Neural crest cell (in vitro differentiated cells): ENCODE measurements around the gene GBA3. TPM values are rescaled to one million over a fixed set of nuclear protein-coding genes. Genes with fewer than 3 reads are reported as not detected.

ENCODE experiments used
- DNase-seq: peaks from one replicate; pipeline ENCODE4 v3.0.0; 2021; ENCODE audit warnings: low read depth, mixed read lengths, low spot score
- H3K27ac Mint-ChIP-seq: one replicate; pipeline ENCODE4 v1.8.0; 2021; ENCODE audit warnings: mild to moderate bottlenecking, mixed read lengths; ENCODE audit not compliant: unreplicated experiment
- H3K27me3 Mint-ChIP-seq: 2 replicates; pipeline ENCODE4 v1.8.0; 2021; ENCODE audit warnings: low read depth, mild to moderate bottlenecking, mixed read lengths
- H3K36me3 Mint-ChIP-seq: 2 replicates; pipeline ENCODE4 v1.8.0; 2021; ENCODE audit warnings: low read depth, mild to moderate bottlenecking, mixed read lengths
- H3K4me1 Mint-ChIP-seq: 2 replicates; pipeline ENCODE4 v1.8.0; 2021; ENCODE audit warnings: mixed read lengths
- H3K4me3 Mint-ChIP-seq: one replicate; pipeline ENCODE4 v1.8.0; 2021; ENCODE audit warnings: mild to moderate bottlenecking, mixed read lengths
- H3K9me3 Mint-ChIP-seq: 2 replicates; pipeline ENCODE4 v1.8.0; 2021; ENCODE audit warnings: mixed read lengths
- CTCF ChIP-seq: fragments of 200-600 bp; sonication (generic); conservative IDR thresholded peaks from 2 replicates; pipeline ENCODE4 v1.5.0; 2021; ENCODE audit warnings: antibody characterized with exemption, mild to moderate bottlenecking
- total RNA-seq: library from RNA; stranded (reverse); gene quantifications from 2 replicates; pipeline ENCODE4 v1.2.1, GENCODE V29; 2021

The GBA3 gene
- total RNA-seq, 1 donor from 2014 or later: not detected

- TF ChIP-seq CTCF: no peak
- no peak for DNase-seq
- H3K36me3 Mint-ChIP-seq: no peaks in the 10 kb centered on the region
- H3K4me1 Mint-ChIP-seq: no peaks in the 10 kb centered on the region
- H3K27ac Mint-ChIP-seq: no peak overlapping the region
- no peaks in the 10 kb centered on the region for H3K27me3 Mint-ChIP-seq
- H3K4me3 Mint-ChIP-seq: no peak overlapping the region
- no peaks in the 10 kb centered on the region for H3K9me3 Mint-ChIP-seq
Observed at GRCh38 chr4:22678940-22679854, 13.5 kb upstream of the GBA3 start.

GRCh38 chr4:22680065-22680642 is 12.6 kb upstream of the GBA3 start:
- DNase-seq: no peak
- Mint-ChIP-seq H3K4me1 (no peaks in the 10 kb centered on the region), H3K27ac (no peak overlapping the region), H3K36me3 (no peaks in the 10 kb centered on the region), H3K27me3 (no peaks in the 10 kb centered on the region), H3K9me3 (no peaks in the 10 kb centered on the region), H3K4me3 (no peak overlapping the region)
- no peak for TF ChIP-seq CTCF

- no peaks in the 10 kb centered on the region for H3K36me3 Mint-ChIP-seq
- no peaks in the 10 kb centered on the region for H3K4me1 Mint-ChIP-seq
- no peak overlapping the region for H3K27ac Mint-ChIP-seq
- no peak overlapping the region for H3K4me3 Mint-ChIP-seq
- TF ChIP-seq CTCF: no peak
- no peaks in the 10 kb centered on the region for H3K9me3 Mint-ChIP-seq
- H3K27me3 Mint-ChIP-seq: no peaks in the 10 kb centered on the region
- DNase-seq: no peak
Observed at GRCh38 chr4:22683726-22684125, 9.0 kb upstream of the GBA3 start.

GRCh38 chr4:22686141-22686540 is 6.6 kb upstream of the GBA3 start:
- H3K27me3 Mint-ChIP-seq: no peaks in the 10 kb centered on the region
- no peak for TF ChIP-seq CTCF
- H3K9me3 Mint-ChIP-seq: no peaks in the 10 kb centered on the region
- no peaks in the 10 kb centered on the region for H3K36me3 Mint-ChIP-seq
- no peak overlapping the region for H3K27ac Mint-ChIP-seq
- H3K4me1 Mint-ChIP-seq: no peaks in the 10 kb centered on the region
- H3K4me3 Mint-ChIP-seq: no peak overlapping the region
- DNase-seq: no peak

- Mint-ChIP-seq H3K4me1 (no peaks in the 10 kb centered on the region), H3K9me3 (no peaks in the 10 kb centered on the region), H3K27me3 (peaks cover 11% of the 10 kb centered on the region), H3K27ac (no peak overlapping the region), H3K36me3 (no peaks in the 10 kb centered on the region), H3K4me3 (no peak overlapping the region)
- DNase-seq: no peak
- TF ChIP-seq CTCF: no peak
Observed at GRCh38 chr4:22688236-22688635, 4.5 kb upstream of the GBA3 start.
